ENCODE measurements around the gene TTC32. TPM values are rescaled to one million over a fixed set of nuclear protein-coding genes. Genes with fewer than 3 reads are reported as not detected.

Gene TTC32
- not detected for total RNA-seq

DNA sequence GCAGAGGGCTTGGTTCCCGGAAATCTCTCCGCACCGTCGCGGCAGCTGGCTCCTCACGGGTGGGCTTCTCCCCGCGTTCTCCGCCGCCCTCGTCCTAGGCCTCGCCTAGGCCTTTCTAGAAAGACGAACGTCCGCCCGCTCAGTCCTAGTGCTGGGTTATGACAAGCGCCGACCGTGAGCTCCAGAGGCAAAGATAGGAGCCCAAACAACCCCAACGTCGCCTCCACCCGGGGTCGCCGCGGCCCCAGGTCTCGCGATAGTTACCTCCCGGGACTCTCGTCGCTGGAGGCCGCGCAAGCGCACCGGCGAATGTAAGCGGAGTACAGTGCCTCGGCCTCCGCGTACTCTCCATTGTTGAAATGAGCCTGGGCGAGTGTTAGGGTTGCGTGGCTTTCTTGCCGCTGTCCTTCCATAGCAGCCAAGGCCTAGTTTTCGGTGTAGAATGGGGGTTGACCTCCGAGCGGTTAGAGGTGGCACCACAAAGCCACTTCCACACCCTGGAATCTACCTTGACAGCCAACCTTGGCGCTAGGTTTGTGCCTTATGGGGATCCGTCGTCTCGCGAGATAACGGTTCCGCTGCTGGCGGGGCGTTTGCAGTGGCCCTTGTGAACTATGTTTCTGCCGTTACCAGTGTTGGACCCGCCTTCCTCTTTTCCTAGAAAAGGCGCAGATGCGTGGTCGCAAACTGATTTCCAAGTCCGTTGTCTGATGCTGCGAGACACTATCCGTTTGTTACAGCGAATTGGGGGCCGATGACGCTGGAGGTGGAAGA is at the start of gene TTC32:
TSS of gene TTC32 (minus strand) at position 542 of the 774 bp plus-strand sequence. CDS start at position 413, 129 bp downstream.
- Histone ChIP-seq H3K27ac (peak within 1 kb of the TSS; percentile 84 to 91), H3K36me3 (peaks cover 0 to 6% of the 10 kb centered on the region in 2 donors), H3K9me3 (no peaks in the 10 kb centered on the region), H3K4me1 (peaks cover 0 to 28% of the 10 kb centered on the region in 2 donors), H3K4me3 (peak within 1 kb of the TSS; percentile 79 to 91), H3K27me3 (no peaks in the 10 kb centered on the region)
- TF ChIP-seq, protein P1, sequence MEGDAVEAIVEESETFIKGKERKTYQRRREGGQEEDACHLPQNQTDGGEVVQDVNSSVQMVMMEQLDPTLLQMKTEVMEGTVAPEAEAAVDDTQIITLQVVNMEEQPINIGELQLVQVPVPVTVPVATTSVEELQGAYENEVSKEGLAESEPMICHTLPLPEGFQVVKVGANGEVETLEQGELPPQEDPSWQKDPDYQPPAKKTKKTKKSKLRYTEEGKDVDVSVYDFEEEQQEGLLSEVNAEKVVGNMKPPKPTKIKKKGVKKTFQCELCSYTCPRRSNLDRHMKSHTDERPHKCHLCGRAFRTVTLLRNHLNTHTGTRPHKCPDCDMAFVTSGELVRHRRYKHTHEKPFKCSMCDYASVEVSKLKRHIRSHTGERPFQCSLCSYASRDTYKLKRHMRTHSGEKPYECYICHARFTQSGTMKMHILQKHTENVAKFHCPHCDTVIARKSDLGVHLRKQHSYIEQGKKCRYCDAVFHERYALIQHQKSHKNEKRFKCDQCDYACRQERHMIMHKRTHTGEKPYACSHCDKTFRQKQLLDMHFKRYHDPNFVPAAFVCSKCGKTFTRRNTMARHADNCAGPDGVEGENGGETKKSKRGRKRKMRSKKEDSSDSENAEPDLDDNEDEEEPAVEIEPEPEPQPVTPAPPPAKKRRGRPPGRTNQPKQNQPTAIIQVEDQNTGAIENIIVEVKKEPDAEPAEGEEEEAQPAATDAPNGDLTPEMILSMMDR (IDR thresholded peaks at IDR 0.05): no peak
- intact Hi-C loops (cut with DNase I): loop anchor here (5.0 kb wide), 3 partner anchors 151 to 1339 kb away; partner anchors contain the start of genes LAPTM4A and RDH14
- peak; percentile 70 to 96 for DNase-seq (ENCODE audit: low spot score in 2 of 2)

- H3K4me1 ChIP-seq: no peaks in the 10 kb centered on the region
- intact Hi-C loops (cut with DNase I): no loop called here
- H3K27me3 ChIP-seq: no peaks in the 10 kb centered on the region
- TF ChIP-seq, protein P1 (IDR thresholded peaks at IDR 0.05): no peak
- H3K36me3 ChIP-seq: peaks cover 0 to 11% of the 10 kb centered on the region in 2 donors
- H3K9me3 ChIP-seq: no peaks in the 10 kb centered on the region
- no peak for DNase-seq (ENCODE audit: low spot score in 2 of 2)
- H3K4me3 ChIP-seq: no peak overlapping the region
- H3K27ac ChIP-seq: no peak overlapping the region
Measured at GRCh38 chr2:19949071-19949470, 47.3 kb upstream of the TTC32 start.

DNA sequence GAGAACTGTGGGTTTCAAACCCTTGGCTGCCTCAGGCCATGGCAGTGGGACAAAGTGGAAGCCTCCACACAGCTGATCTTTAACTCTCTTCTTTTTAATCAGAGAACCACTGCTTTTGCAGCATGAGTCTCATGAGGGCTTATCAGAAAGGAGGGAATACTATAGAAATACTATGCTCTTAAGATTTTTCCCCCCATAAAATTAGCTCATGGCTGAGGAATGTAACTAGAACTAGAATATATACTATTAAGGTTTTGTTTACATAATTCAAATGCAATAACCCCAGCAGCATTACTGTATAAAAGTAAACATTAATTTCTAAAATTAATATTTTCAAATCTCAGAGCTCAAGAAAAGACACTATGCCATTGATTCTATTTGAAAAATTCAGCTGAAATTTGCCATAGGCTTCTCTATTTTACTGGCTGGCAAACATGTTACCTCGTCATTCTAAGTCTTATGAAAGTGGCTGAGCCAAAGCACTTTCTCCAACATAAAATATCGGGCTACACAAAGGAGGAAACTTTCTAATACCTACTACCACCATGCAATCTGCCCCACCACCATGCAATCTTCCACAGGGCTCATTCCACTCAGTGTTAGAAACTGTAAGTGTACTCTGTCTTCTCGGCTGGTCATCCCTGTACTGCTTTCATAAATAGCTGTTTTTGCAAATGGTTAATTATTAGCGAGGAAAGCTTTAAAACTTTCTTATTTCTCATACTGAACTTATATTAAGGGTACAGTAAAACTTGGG is 45.6 kb upstream of the TTC32 start:
- TF ChIP-seq, protein P1 (IDR thresholded peaks at IDR 0.05): no peak
- H3K27ac ChIP-seq: no peak overlapping the region
- no peak for DNase-seq (ENCODE audit: low spot score in 2 of 2)
- no peaks in the 10 kb centered on the region for H3K27me3 ChIP-seq
- H3K4me3 ChIP-seq: no peak overlapping the region
- H3K36me3 ChIP-seq: peaks cover 0 to 11% of the 10 kb centered on the region in 2 donors
- H3K9me3 ChIP-seq: no peaks in the 10 kb centered on the region
- no peaks in the 10 kb centered on the region for H3K4me1 ChIP-seq
- intact Hi-C loops (cut with DNase I): no loop called here

DNA sequence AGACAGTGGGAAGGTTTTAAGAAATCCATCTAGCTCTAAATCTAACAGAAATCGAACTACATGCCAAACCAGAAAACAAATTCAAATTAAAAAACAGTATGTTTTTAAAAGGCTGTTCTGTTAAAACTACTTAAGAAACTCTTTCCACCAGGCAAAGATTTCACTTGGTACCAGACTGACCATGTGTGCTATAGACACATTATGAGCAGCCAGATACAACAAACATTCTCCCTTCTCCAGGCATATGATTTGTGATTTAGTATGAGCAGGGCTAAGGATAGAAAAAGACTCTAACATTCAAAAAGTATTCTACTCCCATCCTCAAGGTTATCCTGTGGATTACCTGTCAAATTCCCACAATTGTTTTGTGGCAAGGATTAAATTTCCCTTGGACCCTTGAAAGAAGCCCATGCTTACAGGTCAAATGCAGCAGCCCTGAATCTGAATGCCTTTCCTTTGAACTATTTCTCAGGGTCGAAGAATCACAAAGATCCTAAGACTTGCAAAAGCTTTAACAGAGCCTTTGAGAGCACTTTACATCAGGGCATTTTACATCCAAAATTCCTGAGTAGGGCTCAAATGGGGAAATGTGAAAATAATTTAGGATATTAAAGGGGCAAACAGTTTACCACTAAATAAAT is 42.5 kb upstream of the TTC32 start:
- no peak overlapping the region for H3K27ac ChIP-seq
- DNase-seq (ENCODE audit: low spot score in 2 of 2): no peak
- intact Hi-C loops (cut with DNase I): no loop called here
- H3K4me3 ChIP-seq: no peak overlapping the region
- H3K27me3 ChIP-seq: no peaks in the 10 kb centered on the region
- peaks cover 0 to 7% of the 10 kb centered on the region in 2 donors for H3K36me3 ChIP-seq
- no peaks in the 10 kb centered on the region for H3K9me3 ChIP-seq
- no peaks in the 10 kb centered on the region for H3K4me1 ChIP-seq
- TF ChIP-seq, protein P1 (IDR thresholded peaks at IDR 0.05): no peak

DNA sequence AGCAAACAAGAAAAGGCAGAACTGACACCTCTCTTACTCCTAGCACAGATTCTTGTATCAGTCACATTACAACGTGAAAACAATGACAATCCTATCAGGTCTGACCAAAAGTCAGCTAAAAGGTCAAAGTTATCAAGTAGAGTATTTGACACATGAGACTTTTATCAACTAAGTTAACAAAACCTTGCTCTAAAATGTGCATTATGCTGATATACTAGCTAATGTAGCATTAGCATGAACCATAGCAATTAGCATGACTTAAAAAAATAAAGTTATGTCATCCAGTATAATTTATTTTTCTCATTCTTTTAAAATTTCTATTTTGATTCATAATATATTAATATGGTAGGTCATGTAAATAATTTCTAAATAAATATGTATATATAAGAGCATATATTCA is 41.4 kb upstream of the TTC32 start:
- intact Hi-C loops (cut with DNase I): no loop called here
- DNase-seq (ENCODE audit: low spot score in 2 of 2): no peak

More for the DNA sequence above, 41.4 kb upstream of the TTC32 start:
- Histone ChIP-seq H3K27me3 (no peaks in the 10 kb centered on the region), H3K9me3 (no peaks in the 10 kb centered on the region), H3K4me3 (no peak overlapping the region), H3K4me1 (no peaks in the 10 kb centered on the region), H3K36me3 (peaks cover 0 to 8% of the 10 kb centered on the region in 2 donors), H3K27ac (no peak overlapping the region)
- TF ChIP-seq, protein P1 (IDR thresholded peaks at IDR 0.05): no peak

Data from ascending aorta (tissue), 2 donors.